Nephron progenitor cell (in vitro differentiated cells): Measurements from ENCODE around the gene GPR157.

ENCODE experiments used
- DNase-seq: peaks from one replicate; pipeline ENCODE4 v3.0.0; 2021
- H3K27ac Mint-ChIP-seq: 2 replicates; pipeline ENCODE4 v1.8.0; 2021; ENCODE audit warnings: mild to moderate bottlenecking, moderate library complexity, mixed read lengths
- H3K27me3 Mint-ChIP-seq: 2 replicates; pipeline ENCODE4 v1.8.0; 2021; ENCODE audit warnings: mild to moderate bottlenecking, low read depth, mixed read lengths; ENCODE audit not compliant: poor library complexity
- H3K36me3 Mint-ChIP-seq: 2 replicates; pipeline ENCODE4 v1.8.0; 2021; ENCODE audit warnings: low read depth, mixed read lengths
- H3K4me1 Mint-ChIP-seq: 2 replicates; pipeline ENCODE4 v1.8.0; 2021; ENCODE audit warnings: mixed read lengths
- H3K4me3 Mint-ChIP-seq: 2 replicates; pipeline ENCODE4 v1.8.0; 2021; ENCODE audit warnings: mild to moderate bottlenecking, moderate library complexity, mixed read lengths
- H3K9me3 Mint-ChIP-seq: 2 replicates; pipeline ENCODE4 v1.8.0; 2021; ENCODE audit warnings: mild to moderate bottlenecking, moderate library complexity, mixed read lengths
- CTCF ChIP-seq: fragments of 200-600 bp; sonication (generic); IDR thresholded peaks from 2 replicates; pipeline ENCODE4 v1.5.0; 2021; ENCODE audit warnings: antibody characterized with exemption

GPR157 gene

DNA sequence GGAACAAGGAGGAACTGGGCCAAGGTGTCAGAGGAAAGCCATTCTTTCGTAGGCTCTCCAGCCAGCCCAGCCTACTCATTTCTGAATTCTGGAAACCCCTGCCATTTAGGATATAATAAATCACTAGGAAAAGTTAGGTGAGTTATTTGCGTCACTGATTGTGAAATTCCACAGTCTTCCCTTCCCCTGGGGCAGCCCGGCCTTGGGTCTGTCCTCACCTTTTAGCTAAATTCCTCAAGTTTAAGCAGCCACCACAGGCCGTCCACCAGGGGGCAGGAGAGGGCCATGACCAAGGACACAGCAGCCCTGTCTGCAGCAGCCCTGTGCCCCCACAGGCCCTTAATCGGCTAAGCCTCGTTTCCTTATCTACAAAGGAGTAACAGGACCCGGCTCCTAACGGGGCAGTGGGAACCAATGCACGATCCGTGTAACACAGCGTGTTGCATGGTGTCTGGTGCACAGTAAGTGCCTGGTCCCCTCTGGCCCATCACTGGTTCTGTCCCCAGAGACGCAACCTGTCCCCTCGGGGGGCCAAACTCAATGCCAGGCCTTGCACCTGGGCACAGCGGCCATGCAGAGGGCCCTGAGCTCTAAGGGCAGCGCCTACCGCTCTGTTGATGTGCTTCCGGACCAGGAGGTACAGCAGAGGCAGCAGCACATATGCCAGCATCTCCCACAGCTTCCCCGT lies 18.1 kb downstream of the GPR157 start:
- Mint-ChIP-seq H3K4me3 (no peak overlapping the region), H3K27me3 (peaks cover 21% of the 10 kb centered on the region), H3K9me3 (no peaks in the 10 kb centered on the region), H3K4me1 (peaks cover 18% of the 10 kb centered on the region), H3K27ac (no peak overlapping the region), H3K36me3 (no peaks in the 10 kb centered on the region)
- peak; percentile 98 for DNase-seq
- peak; percentile 97 for TF ChIP-seq CTCF

GRCh38 chr1:9108056-9108665 lies 20.7 kb downstream of the GPR157 start:
- Mint-ChIP-seq H3K27ac (no peak overlapping the region), H3K4me3 (no peak overlapping the region), H3K9me3 (no peaks in the 10 kb centered on the region), H3K4me1 (peaks cover 4% of the 10 kb centered on the region), H3K36me3 (no peaks in the 10 kb centered on the region), H3K27me3 (peaks cover 21% of the 10 kb centered on the region)
- no peak for TF ChIP-seq CTCF
- no peak for DNase-seq

DNA sequence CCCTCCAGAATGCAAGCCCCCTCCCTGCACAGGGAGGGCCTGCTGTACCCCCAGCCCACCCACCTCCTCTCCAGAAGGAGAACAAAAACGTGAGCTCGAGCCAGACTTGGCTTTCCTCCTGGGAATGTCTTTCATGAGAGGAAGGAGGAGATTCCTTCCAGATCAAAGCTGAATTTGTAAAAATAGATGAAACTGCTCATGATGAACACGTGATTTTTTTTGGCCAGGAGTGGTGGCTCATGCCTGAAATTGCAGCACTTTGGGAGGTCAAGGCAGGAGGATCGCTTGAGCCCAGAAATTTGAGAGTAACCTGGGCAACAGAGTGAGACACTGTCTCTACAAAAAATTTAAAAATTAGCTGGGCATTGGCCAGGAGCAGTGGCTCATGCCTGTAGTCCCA lies 21.8 kb downstream of the GPR157 start:
- peaks cover 4% of the 10 kb centered on the region for H3K4me1 Mint-ChIP-seq
- H3K27ac Mint-ChIP-seq = no peak overlapping the region
- H3K9me3 Mint-ChIP-seq = no peaks in the 10 kb centered on the region
- DNase-seq = no peak
- TF ChIP-seq CTCF = no peak
- peaks cover 21% of the 10 kb centered on the region for H3K27me3 Mint-ChIP-seq
- no peaks in the 10 kb centered on the region for H3K36me3 Mint-ChIP-seq
- H3K4me3 Mint-ChIP-seq = no peak overlapping the region

DNA sequence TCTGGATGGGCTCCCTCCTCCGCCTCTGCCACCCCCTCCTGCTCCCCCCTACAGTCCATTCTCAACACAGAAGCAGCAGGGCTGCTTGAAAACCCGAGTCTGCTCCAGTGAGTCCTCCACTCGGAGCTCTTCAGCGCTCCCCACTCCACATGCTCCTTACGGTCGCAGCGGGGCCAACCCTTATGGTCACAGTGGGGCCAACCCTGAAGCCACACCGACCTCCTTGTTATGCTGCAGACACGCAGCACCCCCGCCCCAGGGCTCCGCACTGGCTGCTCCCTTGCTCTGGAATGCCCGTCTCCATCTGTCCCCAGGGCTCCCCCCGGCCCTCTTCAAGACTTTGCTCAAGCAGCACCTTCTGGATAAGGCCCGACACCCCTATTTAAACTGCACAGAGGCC lies 22.6 kb downstream of the GPR157 start:
- Mint-ChIP-seq H3K27me3 (peaks cover 19% of the 10 kb centered on the region), H3K36me3 (no peaks in the 10 kb centered on the region), H3K4me3 (no peak overlapping the region), H3K9me3 (no peaks in the 10 kb centered on the region), H3K4me1 (peaks cover 10% of the 10 kb centered on the region), H3K27ac (no peak overlapping the region)
- TF ChIP-seq CTCF = no peak
- DNase-seq = no peak

DNA sequence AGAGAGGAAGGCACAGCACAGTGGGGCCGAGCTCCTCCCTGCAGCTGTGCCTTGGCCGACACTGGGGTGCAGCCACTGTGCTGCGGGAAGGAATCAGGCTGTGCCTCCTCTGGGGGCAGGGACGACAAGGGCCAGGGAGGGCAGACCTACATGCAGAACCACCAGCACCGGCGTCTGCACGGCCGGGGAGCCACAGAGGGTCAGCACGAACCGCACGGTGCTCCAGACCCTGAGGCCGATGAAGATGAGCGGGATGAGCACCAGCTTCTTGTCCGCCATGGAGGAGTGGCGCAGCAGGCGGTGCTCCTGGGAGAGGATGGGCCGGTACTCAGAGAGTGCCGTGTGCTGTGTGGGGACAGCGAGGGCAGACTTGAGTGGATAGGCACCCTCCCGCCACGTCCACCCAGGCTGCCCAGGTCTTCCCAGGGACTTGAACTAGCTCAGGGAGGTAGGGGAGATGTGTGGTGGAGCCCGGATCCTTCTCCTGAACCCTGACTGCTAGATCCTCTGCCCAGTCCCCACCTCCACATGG lies 23.5 kb downstream of the GPR157 start:
- Mint-ChIP-seq H3K4me1 (peaks cover 16% of the 10 kb centered on the region), H3K27ac (no peak overlapping the region), H3K9me3 (no peaks in the 10 kb centered on the region), H3K27me3 (peaks cover 14% of the 10 kb centered on the region), H3K36me3 (no peaks in the 10 kb centered on the region), H3K4me3 (no peak overlapping the region)
- no peak for TF ChIP-seq CTCF
- DNase-seq = no peak
